B cell (primary cell): Measurements from ENCODE around the gene CYP2A6. TPM values are rescaled to one million over a fixed set of nuclear protein-coding genes. Genes with fewer than 3 reads are reported as not detected.

Source experiments
- ATAC-seq: fragments of 200-7000 bp; cut with Tn5 transposase; one replicate; pipeline ENCODE4 v1.10.0; 2021; ENCODE audit warnings: low read depth, mild to moderate bottlenecking, moderate number of reproducible peaks, moderate library complexity
- CTCF ChIA-PET: fragments of 350-600 bp; sonication (Branson Sonifier 250); formaldehyde crosslinking; loops from one replicate; lab custom pipeline; 2021; ENCODE audit warnings: antibody characterized with exemption, inconsistent platforms; lab: Charles Lee
- POLR2A ChIA-PET: fragments of 350-600 bp; sonication (Branson Sonifier 250); formaldehyde crosslinking; loops from one replicate; lab custom pipeline; 2021; ENCODE audit warnings: antibody characterized with exemption; lab: Charles Lee
- DNase-seq: peaks from one replicate; pipeline ENCODE4 v3.0.0; 2013
- H2AFZ ChIP-seq: 2 replicates; pipeline ENCODE4 v1.6.1; 2012; ENCODE audit warnings: mild to moderate bottlenecking, low read depth, low read length; ENCODE audit not compliant: insufficient read depth, poor library complexity, severe bottlenecking
- H3K27ac ChIP-seq, 2 donors: 1 replicate in 1 of 2; 2 replicates in 1 of 2; pipeline ENCODE4 v1.5.1; 2012 to 2013; ENCODE audit warnings: low read length in 2 of 2, mild to moderate bottlenecking in 2 of 2, moderate library complexity in 1 of 2
- H3K27me3 ChIP-seq, 4 experiments: fragments of 200-600 bp in 1 of 4; sonication (generic) in 1 of 4; replicated peaks in 1 of 4; 1 replicate in 2 of 4; 2 replicates in 2 of 4; pipeline versions ENCODE4 v1.6.1 to v1.7.0; 2013 to 2016; ENCODE audit warnings: low read length in 3 of 4, mild to moderate bottlenecking in 2 of 4, mixed read lengths in 1 of 4, moderate library complexity in 1 of 4; ENCODE audit not compliant: insufficient read depth in 4 of 4, control insufficient read depth in 3 of 4; ENCODE audit errors: control extremely low read depth in 1 of 4
- H3K36me3 ChIP-seq, 2 experiments: replicated peaks in 1 of 2; 1 replicate in 1 of 2; 2 replicates in 1 of 2; pipeline versions ENCODE4 v1.6.1 to v1.7.1; 2013; ENCODE audit warnings: low read length in 1 of 2; ENCODE audit not compliant: insufficient read depth in 2 of 2, control insufficient read depth in 1 of 2; ENCODE audit errors: control extremely low read depth in 1 of 2, extremely low read depth in 1 of 2
- H3K4me1 ChIP-seq, 2 donors: fragments of 200-600 bp in 1 of 2; sonication (generic) in 1 of 2; 1 replicate in 1 of 2; 2 replicates in 1 of 2; pipeline versions ENCODE4 v1.5.1 to v1.6.1; 2013 to 2017; ENCODE audit warnings: low read length in 2 of 2; ENCODE audit not compliant: control insufficient read depth in 2 of 2, insufficient read depth in 2 of 2
- H3K4me2 ChIP-seq: replicated peaks from 2 replicates; pipeline ENCODE3; 2012; ENCODE audit warnings: mild to moderate bottlenecking, low read depth, low read length; ENCODE audit not compliant: poor library complexity, severe bottlenecking
- H3K4me3 ChIP-seq, 5 experiments: fragments of 200-600 bp in 1 of 5; sonication (generic) in 1 of 5; 1 replicate in 3 of 5; 2 replicates in 2 of 5; pipeline versions ENCODE4 v1.5.1 to v1.7.0; 2011 to 2016; ENCODE audit warnings: low read length in 4 of 5, mild to moderate bottlenecking in 4 of 5, low read depth in 2 of 5, control low read depth in 1 of 5, moderate library complexity in 1 of 5; ENCODE audit not compliant: insufficient read depth in 1 of 5; ENCODE audit errors: control extremely low read depth in 1 of 5, extremely low read depth in 1 of 5
- H3K79me2 ChIP-seq: fragments of 200-600 bp; sonication (generic); one replicate; pipeline ENCODE4 v1.6.0; 2016; ENCODE audit warnings: low read length; ENCODE audit not compliant: control insufficient read depth, insufficient read depth
- H3K9ac ChIP-seq: fragments of 200-600 bp; sonication (generic); 2 replicates; pipeline ENCODE4 v1.6.1; 2017; ENCODE audit warnings: mild to moderate bottlenecking, low read length, moderate library complexity
- H3K9me3 ChIP-seq, 3 donors: one replicate each; pipeline versions ENCODE4 v1.6.1 to v1.7.1; 2013; ENCODE audit warnings: low read length in 2 of 3; ENCODE audit not compliant: control insufficient read depth in 2 of 3, insufficient read depth in 1 of 3; ENCODE audit errors: control extremely low read depth in 1 of 3
- H4K20me1 ChIP-seq: 2 replicates; pipeline ENCODE4 v1.6.0; 2012; ENCODE audit warnings: mild to moderate bottlenecking, low read length; ENCODE audit not compliant: insufficient read depth, control insufficient read depth, poor library complexity, severe bottlenecking
- H3K27ac Mint-ChIP-seq: one replicate; pipeline ENCODE4 v1.8.0; 2021; ENCODE audit warnings: mixed read lengths
- H3K27me3 Mint-ChIP-seq: one replicate; pipeline ENCODE4 v1.8.0; 2021; ENCODE audit warnings: mixed read lengths
- H3K4me1 Mint-ChIP-seq: one replicate; pipeline ENCODE4 v1.8.0; 2021; ENCODE audit warnings: mixed read lengths
- H3K4me3 Mint-ChIP-seq: one replicate; pipeline ENCODE4 v1.8.0; 2021; ENCODE audit warnings: mixed read lengths
- H3K9me3 Mint-ChIP-seq: one replicate; pipeline ENCODE4 v1.8.0; 2022; ENCODE audit warnings: mixed read lengths; ENCODE audit not compliant: insufficient read depth
- CTCF ChIP-seq: fragments of 200-600 bp; IDR thresholded peaks from one replicate; pipeline ENCODE4 v1.8.0; 2022; ENCODE audit warnings: antibody characterized with exemption, mild to moderate bottlenecking
- EZH2 ChIP-seq: IDR thresholded peaks from 2 replicates; pipeline ENCODE4 v1.6.1; 2012; ENCODE audit warnings: borderline replicate concordance, low read depth, mild to moderate bottlenecking, moderate library complexity, low read length; ENCODE audit not compliant: insufficient read depth, poor library complexity, severe bottlenecking
- WGBS: methylation state at CpG from one replicate; pipeline ENCODE4 v1.1.5; 2013; ENCODE audit warnings: missing lambda C conversion rate; ENCODE audit not compliant: insufficient coverage; 5-methylcytosine and 5-hydroxymethylcytosine counted together
- intact Hi-C: fragments of 100-400 bp; cut with micrococcal nuclease; formaldehyde crosslinking; loops from one replicate; pipeline ENCODE4 v1.10.0; 2022
- polyA plus RNA-seq: library from polyadenylated mRNA; depleted of rRNA; stranded (reverse); fragments of >200 nt; gene quantifications from 2 replicates; pipeline ENCODE4 v1.2.3, GENCODE V29; 2012
- total RNA-seq, 2 donors: library from RNA; stranded (reverse); fragments of 120-200 nt in 1 of 2; gene quantifications; 1 replicate in 1 of 2; 2 replicates in 1 of 2; pipeline versions ENCODE4 v1.2.3 to v1.2.4, GENCODE V29; 2013 to 2022

Gene CYP2A6
- total and polyA plus RNA-seq, 2 donors (not counting 1 experiment from before 2014, with no cell fraction given), result not detected

DNA sequence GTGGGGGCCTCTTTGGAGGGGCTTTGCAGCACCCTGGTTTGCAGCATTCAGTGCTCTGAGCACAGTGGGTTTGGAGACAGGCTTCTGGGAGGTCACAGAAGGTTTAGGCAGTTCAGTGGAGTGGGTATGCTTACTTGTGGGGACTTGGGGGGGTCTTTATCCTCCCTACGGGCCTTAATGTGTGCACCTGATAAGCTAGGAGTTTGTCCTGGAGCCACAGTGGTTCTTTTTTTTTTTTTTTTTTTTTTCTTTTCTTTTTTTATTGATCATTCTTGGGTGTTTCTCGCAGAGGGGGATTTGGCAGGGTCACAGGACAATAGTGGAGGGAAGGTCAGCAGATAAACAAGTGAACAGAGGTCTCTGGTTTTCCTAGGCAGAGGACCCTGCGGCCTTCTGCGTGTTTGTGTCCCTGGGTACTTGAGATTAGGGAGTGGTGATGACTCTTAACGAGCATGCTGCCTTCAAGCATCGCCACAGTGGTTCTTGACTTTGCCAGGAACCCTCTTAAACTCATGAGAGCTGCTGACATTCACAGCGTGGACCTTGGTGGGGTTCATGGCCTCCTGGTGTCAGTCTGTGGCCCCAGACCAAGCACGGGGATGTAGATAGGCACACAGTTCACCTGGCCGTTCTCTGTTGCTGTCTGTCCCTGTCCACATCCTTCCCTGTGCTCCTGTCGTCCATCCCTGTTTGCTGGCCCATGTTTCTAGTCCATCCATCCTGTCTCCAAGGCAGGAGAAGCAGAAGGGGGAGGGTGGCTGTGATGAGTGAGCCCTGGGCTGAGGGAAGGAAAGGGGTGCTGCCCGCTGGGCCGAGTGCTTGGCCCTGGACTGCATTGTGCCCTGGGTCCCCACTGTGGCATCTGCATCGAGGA lies 48.6 kb downstream of the CYP2A6 start:
- H2AFZ ChIP-seq, result no peak overlapping the region
- CTCF ChIA-PET, result interaction anchor here (1.0 to 2.1 kb wide), 3 partner anchors 17 to 49 kb away, joined by 4 to 8 read pairs (median 5); partner anchors contain the start of gene RAB4B
- ATAC-seq (no peak), DNase-seq (peak; percentile 24)
- peak overlapping the region; percentile 74 to 86 for H3K27ac ChIP-seq
- intact Hi-C loops, result no loop called here
- no peaks in the 10 kb centered on the region for H3K9me3 Mint-ChIP-seq
- H3K27me3 Mint-ChIP-seq, result no peaks in the 10 kb centered on the region
- POLR2A ChIA-PET, result interaction anchor here (0.6 to 1.3 kb wide), 2 partner anchors 24 to 85 kb away, joined by 3 read pairs; partner anchors contain the start of genes COQ8B, ITPKC and RAB4B
- H3K4me1 Mint-ChIP-seq, result peaks cover 82% of the 10 kb centered on the region
- H4K20me1 ChIP-seq, result peaks cover 68% of the 10 kb centered on the region
- H3K4me2 ChIP-seq, result peak overlapping the region; percentile 93
- peaks cover 78% of the 10 kb centered on the region for H3K79me2 ChIP-seq
- peaks cover 79 to 81% of the 10 kb centered on the region in 2 donors for H3K4me1 ChIP-seq
- no peaks in the 10 kb centered on the region for H3K9me3 ChIP-seq
- H3K4me3 ChIP-seq, result peak overlapping the region in 2 of 5 experiments; percentile 28 to 34
- TF ChIP-seq EZH2 (no peak), CTCF (no peak)
- H3K4me3 Mint-ChIP-seq, result peak overlapping the region; percentile 92
- H3K27ac Mint-ChIP-seq, result peak overlapping the region; percentile 95
- WGBS, result 77% methylated on average over 7 of the region's 13 CpGs
- no peaks in the 10 kb centered on the region for H3K27me3 ChIP-seq
- H3K36me3 ChIP-seq, result peaks cover 0 to 60% of the 10 kb centered on the region in 2 experiments
- H3K9ac ChIP-seq, result peak overlapping the region; percentile 49

GRCh38 chr19:40800997-40801377 lies 49.3 kb downstream of the CYP2A6 start:
- Histone ChIP-seq H4K20me1 (peaks cover 61% of the 10 kb centered on the region), H3K27me3 (no peaks in the 10 kb centered on the region), H3K79me2 (peaks cover 75% of the 10 kb centered on the region), H2AFZ (no peak overlapping the region), H3K9ac (no peak overlapping the region), H3K4me1 (peaks cover 74 to 75% of the 10 kb centered on the region in 2 donors), H3K27ac (peak overlapping the region in 1 of 2 donors; percentile 86), H3K4me2 (peak overlapping the region; percentile 93), H3K4me3 (no peak overlapping the region), H3K36me3 (peaks cover 0 to 56% of the 10 kb centered on the region in 2 experiments), H3K9me3 (no peaks in the 10 kb centered on the region)
- 98% methylated on average over 27 of the region's 27 CpGs for WGBS
- intact Hi-C loops, result no loop called here
- no peaks in the 10 kb centered on the region for H3K9me3 Mint-ChIP-seq
- H3K4me1 Mint-ChIP-seq, result peaks cover 79% of the 10 kb centered on the region
- ChIA-PET CTCF (interaction anchor here (1.0 kb wide), 1 partner anchor 18 kb away, joined by 4 read pairs; no protein-coding TSS in a partner anchor), POLR2A (interaction anchor here (0.6 to 1.3 kb wide), 2 partner anchors 23 to 84 kb away, joined by 3 read pairs; partner anchors contain the start of genes COQ8B, ITPKC and RAB4B)
- peak overlapping the region; percentile 92 for H3K4me3 Mint-ChIP-seq
- peak overlapping the region; percentile 68 for H3K27ac Mint-ChIP-seq
- H3K27me3 Mint-ChIP-seq, result no peaks in the 10 kb centered on the region
- no peak for TF ChIP-seq CTCF
- no peak for TF ChIP-seq EZH2
- no peak for ATAC-seq
- DNase-seq, result no peak
